MM.1S (cell line): Measurements from ENCODE around the gene ZIK1.

Experiments used
- DNase-seq: peaks from one replicate; pipeline ENCODE4 v3.0.0-alpha.2; 2015
- H2AFZ ChIP-seq: fragments of 300-600 bp; sonication (generic); 2 replicates; pipeline ENCODE4 v1.6.0; 2016; ENCODE audit warnings: antibody characterized with exemption, low read length
- H3F3A ChIP-seq: fragments of 300-600 bp; sonication (generic); 2 replicates; pipeline ENCODE4 v1.6.1; 2016; ENCODE audit warnings: mild to moderate bottlenecking, antibody characterized with exemption, low read length, moderate library complexity, mixed read lengths; ENCODE audit not compliant: insufficient read depth
- H3K27ac ChIP-seq: fragments of 300-600 bp; sonication (generic); 2 replicates; pipeline ENCODE4 v1.5.1; 2016; ENCODE audit warnings: mild to moderate bottlenecking, low read length
- H3K27me3 ChIP-seq: fragments of 300-600 bp; sonication (generic); replicated peaks from 2 replicates; pipeline ENCODE4 v1.6.0; 2016; ENCODE audit warnings: low read length; ENCODE audit not compliant: insufficient read depth
- H3K36me3 ChIP-seq: fragments of 300-600 bp; sonication (generic); replicated peaks from 2 replicates; pipeline ENCODE4 v1.6.1; 2016; ENCODE audit warnings: mild to moderate bottlenecking, low read length, mixed read lengths; ENCODE audit not compliant: insufficient read depth
- H3K4me1 ChIP-seq: fragments of 300-600 bp; sonication (generic); 2 replicates; pipeline ENCODE4 v1.6.1; 2016; ENCODE audit warnings: low read length, mixed read lengths
- H3K4me2 ChIP-seq: fragments of 300-600 bp; sonication (generic); 2 replicates; pipeline ENCODE4 v1.6.0; 2016; ENCODE audit warnings: low read depth, low read length
- H3K4me3 ChIP-seq: fragments of 300-600 bp; sonication (generic); 2 replicates; pipeline ENCODE4 v1.5.1; 2016; ENCODE audit warnings: low read length, mixed read lengths
- H3K79me2 ChIP-seq: fragments of 300-600 bp; sonication (generic); 2 replicates; pipeline ENCODE4 v1.6.1; 2016; ENCODE audit warnings: mixed run types, low read length, mixed read lengths
- H3K9ac ChIP-seq: fragments of 300-600 bp; sonication (generic); 2 replicates; pipeline ENCODE4 v1.6.1; 2016; ENCODE audit warnings: low read length, mixed read lengths
- H3K9me2 ChIP-seq: fragments of 300-600 bp; sonication (generic); replicated peaks from 2 replicates; pipeline ENCODE4 v1.6.1; 2016; ENCODE audit warnings: mild to moderate bottlenecking, low read length, mixed read lengths; ENCODE audit not compliant: insufficient read depth
- H3K9me3 ChIP-seq: fragments of 300-600 bp; sonication (generic); replicated peaks from 2 replicates; pipeline ENCODE4 v1.6.1; 2016; ENCODE audit warnings: mild to moderate bottlenecking, low read length, mixed read lengths; ENCODE audit not compliant: insufficient read depth
- H4K20me1 ChIP-seq: fragments of 300-600 bp; sonication (generic); 2 replicates; pipeline ENCODE4 v1.6.1; 2016; ENCODE audit warnings: mild to moderate bottlenecking, low read length, moderate library complexity, mixed read lengths; ENCODE audit not compliant: insufficient read depth
- CTCF ChIP-seq: fragments of 300-600 bp; sonication (generic); IDR thresholded peaks from 2 replicates; pipeline ENCODE4 v1.5.1; 2016; ENCODE audit warnings: antibody characterized with exemption, low read length, mixed read lengths
- EZH2 ChIP-seq: fragments of 300-600 bp; sonication (generic); optimal IDR thresholded peaks from 2 replicates; pipeline ENCODE3; 2017; ENCODE audit warnings: low read depth, mild to moderate bottlenecking, antibody characterized with exemption, low read length, mixed read lengths
- EZH2phosphoT487 ChIP-seq: fragments of 300-600 bp; sonication (generic); IDR thresholded peaks from 2 replicates; pipeline ENCODE4 v1.6.1; 2018; ENCODE audit warnings: antibody characterized with exemption, low read length

ZIK1 gene

GRCh38 chr19:57583521-57584416 is at the start of gene ZIK1:
Gene ZIK1 (plus strand): TSS chr19:57584145. CDS start chr19:57584357, 212 bp downstream.
- TF ChIP-seq EZH2phosphoT487 = no peak
- no peak for TF ChIP-seq EZH2
- no peak for TF ChIP-seq CTCF
- Histone ChIP-seq H3K9ac (no peak within 1 kb of the TSS), H3K4me1 (no peaks in the 10 kb centered on the region), H3K27ac (no peak within 1 kb of the TSS), H3K36me3 (no peaks in the 10 kb centered on the region), H3K79me2 (no peaks in the 10 kb centered on the region), H4K20me1 (no peaks in the 10 kb centered on the region), H3K9me3 (no peaks in the 10 kb centered on the region), H3K9me2 (no peaks in the 10 kb centered on the region), H2AFZ (no peak within 1 kb of the TSS), H3K4me3 (no peak within 1 kb of the TSS), H3K27me3 (no peaks in the 10 kb centered on the region), H3K4me2 (no peak within 1 kb of the TSS), H3F3A (no peaks in the 10 kb centered on the region)
- no peak for DNase-seq

GRCh38 chr19:57537953-57538547 is 45.9 kb upstream of the ZIK1 start:
- no peaks in the 10 kb centered on the region; the same call in 1 of the 2 replicates for H3K9me3 ChIP-seq
- H3F3A ChIP-seq = no peaks in the 10 kb centered on the region
- no peaks in the 10 kb centered on the region for H3K36me3 ChIP-seq
- no peak overlapping the region for H3K9ac ChIP-seq
- H3K27me3 ChIP-seq = no peaks in the 10 kb centered on the region
- no peaks in the 10 kb centered on the region for H3K9me2 ChIP-seq
- TF ChIP-seq CTCF = no peak
- TF ChIP-seq EZH2 = no peak
- no peak for TF ChIP-seq EZH2phosphoT487
- no peaks in the 10 kb centered on the region for H3K79me2 ChIP-seq
- H3K27ac ChIP-seq = no peak overlapping the region
- no peaks in the 10 kb centered on the region for H4K20me1 ChIP-seq
- H3K4me1 ChIP-seq = no peaks in the 10 kb centered on the region
- no peak overlapping the region for H2AFZ ChIP-seq
- no peak overlapping the region for H3K4me3 ChIP-seq
- DNase-seq = no peak
- no peak overlapping the region for H3K4me2 ChIP-seq

GRCh38 chr19:57546513-57546912 is 37.4 kb upstream of the ZIK1 start:
- Histone ChIP-seq H3F3A (no peaks in the 10 kb centered on the region), H3K4me1 (no peaks in the 10 kb centered on the region), H3K9me2 (no peaks in the 10 kb centered on the region), H3K4me2 (no peak overlapping the region), H3K36me3 (peaks cover 22% of the 10 kb centered on the region), H4K20me1 (no peaks in the 10 kb centered on the region), H3K9me3 (no peaks in the 10 kb centered on the region), H3K79me2 (no peaks in the 10 kb centered on the region), H2AFZ (no peak overlapping the region), H3K9ac (no peak overlapping the region), H3K27me3 (no peaks in the 10 kb centered on the region), H3K27ac (no peak overlapping the region), H3K4me3 (no peak overlapping the region)
- TF ChIP-seq EZH2 (no peak), CTCF (no peak), EZH2phosphoT487 (no peak)
- no peak for DNase-seq
